HepG2 (cell line): ENCODE data around the gene LDLRAD4. TPM values are rescaled to one million over a fixed set of nuclear protein-coding genes. Genes with fewer than 3 reads are reported as not detected.
A peak's percentile ranks its signal among the peaks of the same experiment; 100 is the strongest.

Source experiments
- GTF3A ChIP-seq: sonication (generic); formaldehyde crosslinking; conservative IDR thresholded peaks from 2 replicates; pipeline ENCODE4 v1.4.0; 2020; ENCODE audit warnings: mild to moderate bottlenecking, missing genetic modification reagents
- JUN ChIP-seq: sonication (generic); formaldehyde crosslinking; IDR thresholded peaks from 2 replicates; pipeline ENCODE4 v1.4.0; 2020; ENCODE audit warnings: mild to moderate bottlenecking, missing genetic modification reagents
- JUND ChIP-seq: sonication (generic); formaldehyde crosslinking; IDR thresholded peaks from 2 replicates; pipeline ENCODE4 v1.8.0; 2022; ENCODE audit warnings: mild to moderate bottlenecking, missing genetic modification reagents
- POLR2AphosphoS5 ChIP-seq: IDR thresholded peaks from 2 replicates; pipeline ENCODE4 v1.6.1; 2012; ENCODE audit warnings: low read depth, low read length
- RBAK ChIP-seq: sonication (generic); formaldehyde crosslinking; IDR thresholded peaks from 2 replicates; pipeline ENCODE4 v1.5.1; 2020; ENCODE audit warnings: mild to moderate bottlenecking, missing genetic modification reagents
- SIX4 ChIP-seq: sonication (generic); formaldehyde crosslinking; IDR thresholded peaks from 2 replicates; pipeline ENCODE4 v1.4.0; 2020; ENCODE audit warnings: missing genetic modification reagents
- SNAPC2 ChIP-seq: sonication (generic); formaldehyde crosslinking; IDR thresholded peaks from 2 replicates; pipeline ENCODE4 v1.8.1; 2022; ENCODE audit warnings: mild to moderate bottlenecking, missing genetic modification reagents
- SRSF1 ChIP-seq: fragments of 200-400 bp; formaldehyde crosslinking; optimal IDR thresholded peaks from 2 replicates; pipeline ENCODE3; 2017; ENCODE audit warnings: mild to moderate bottlenecking, low read depth, low read length, moderate library complexity
- ZNF441 ChIP-seq: sonication (generic); formaldehyde crosslinking; IDR thresholded peaks from 2 replicates; pipeline ENCODE4 v1.7.0; 2021; ENCODE audit warnings: missing genetic modification reagents, borderline replicate concordance
- ZSCAN25 ChIP-seq: sonication (generic); formaldehyde crosslinking; IDR thresholded peaks from 2 replicates; pipeline ENCODE4 v1.8.0; 2022; ENCODE audit warnings: mild to moderate bottlenecking, missing genetic modification reagents
- polyA plus RNA-seq, 8 experiments: library from polyadenylated mRNA; depleted of rRNA in 3 of 8; stranded (reverse) in 7 of 8; unstranded in 1 of 8; fragments of >200 nt; fragmentation: Illumina TruSeq in 4 of 8; extraction: Trizol in 4 of 8; gene quantifications; 2 replicates each; pipeline versions ENCODE4 v1.2.1 to v1.2.3, GENCODE V29; 2011 to 2016; ENCODE audit warnings: low read depth in 4 of 8, missing spikeins in 1 of 8, mixed read lengths in 1 of 8; ENCODE audit not compliant: insufficient read depth in 1 of 8
- total RNA-seq, 5 experiments: library from RNA; depleted of rRNA; stranded (reverse); fragments of >200 nt; fragmentation: Illumina TruSeq; extraction: Trizol; gene quantifications; 2 replicates each; pipeline ENCODE4 v1.2.3, GENCODE V29; 2016; ENCODE audit warnings: low read depth in 1 of 5
- TF ChIP-seq, protein P1 (sequence below), 2 experiments: sonication (generic) in 1 of 2; formaldehyde crosslinking in 1 of 2; IDR thresholded peaks; 2 replicates each; pipeline versions ENCODE4 v1.4.0 to v1.6.1; 2016 to 2020; ENCODE audit warnings: borderline replicate concordance in 1 of 2, low read depth in 1 of 2, mild to moderate bottlenecking in 1 of 2, missing genetic modification reagents in 1 of 2
- TF ChIP-seq, protein P2 (sequence below): sonication (generic); formaldehyde crosslinking; IDR thresholded peaks from 2 replicates; pipeline ENCODE4 v1.5.1; 2020; ENCODE audit warnings: mild to moderate bottlenecking, missing genetic modification reagents, moderate library complexity
- TF ChIP-seq, protein P3 (sequence below): IDR thresholded peaks from 2 replicates; pipeline ENCODE4 v1.6.1; 2016; ENCODE audit warnings: low read depth
- TF ChIP-seq, protein P4 (sequence below): sonication (generic); formaldehyde crosslinking; IDR thresholded peaks from 2 replicates; pipeline ENCODE4; 2020; ENCODE audit warnings: missing genetic modification reagents, mild to moderate bottlenecking, borderline replicate concordance

LDLRAD4 gene
- total and polyA plus RNA-seq, 2 of the 13 experiments (the other 11 are each of a cell fraction or from before 2014, with no cell fraction given) = 13.6 to 20.9 TPM

DNA sequence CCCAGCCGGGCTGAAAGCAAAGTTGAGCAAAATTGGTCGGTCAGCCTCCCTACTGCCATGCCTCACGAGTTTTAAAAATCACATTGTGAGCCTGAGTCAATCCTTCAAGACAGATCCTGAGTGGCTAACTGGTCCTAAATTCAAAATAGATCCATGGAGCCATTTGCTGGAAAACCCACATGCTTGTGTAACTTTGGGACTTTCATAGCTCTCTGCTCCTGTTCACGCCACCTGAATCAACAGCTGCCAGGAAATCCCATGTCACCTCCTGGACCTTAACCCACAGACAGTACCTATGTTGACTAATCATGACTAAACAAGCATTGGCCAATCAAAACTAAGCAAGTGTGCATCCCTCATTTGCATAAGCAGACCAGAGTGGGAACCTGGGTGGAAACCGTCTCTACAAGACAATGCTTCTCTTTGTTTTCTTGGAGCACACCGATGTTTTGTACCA lies 42.8 kb upstream of the LDLRAD4 start (continued):
- TF ChIP-seq, protein P1, sequence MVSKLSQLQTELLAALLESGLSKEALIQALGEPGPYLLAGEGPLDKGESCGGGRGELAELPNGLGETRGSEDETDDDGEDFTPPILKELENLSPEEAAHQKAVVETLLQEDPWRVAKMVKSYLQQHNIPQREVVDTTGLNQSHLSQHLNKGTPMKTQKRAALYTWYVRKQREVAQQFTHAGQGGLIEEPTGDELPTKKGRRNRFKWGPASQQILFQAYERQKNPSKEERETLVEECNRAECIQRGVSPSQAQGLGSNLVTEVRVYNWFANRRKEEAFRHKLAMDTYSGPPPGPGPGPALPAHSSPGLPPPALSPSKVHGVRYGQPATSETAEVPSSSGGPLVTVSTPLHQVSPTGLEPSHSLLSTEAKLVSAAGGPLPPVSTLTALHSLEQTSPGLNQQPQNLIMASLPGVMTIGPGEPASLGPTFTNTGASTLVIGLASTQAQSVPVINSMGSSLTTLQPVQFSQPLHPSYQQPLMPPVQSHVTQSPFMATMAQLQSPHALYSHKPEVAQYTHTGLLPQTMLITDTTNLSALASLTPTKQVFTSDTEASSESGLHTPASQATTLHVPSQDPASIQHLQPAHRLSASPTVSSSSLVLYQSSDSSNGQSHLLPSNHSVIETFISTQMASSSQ (IDR thresholded peaks at IDR 0.05; ENCODE audit: low read depth) = no peak; the same call in 1 of the 2 replicates
- TF ChIP-seq, protein P1 (CRISPR knock-in tag; IDR thresholded peaks at IDR 0.05; ENCODE audit: borderline replicate concordance) = peak; percentile 42; the same call in 1 of the 2 replicates
- no peak for TF ChIP-seq JUND
- TF ChIP-seq RBAK (CRISPR knock-in tag) = no peak
- no peak for TF ChIP-seq GTF3A (CRISPR knock-in tag)
- peak; percentile 24; the same call in 1 of the 2 replicates for TF ChIP-seq ZNF441 (CRISPR knock-in tag)
- TF ChIP-seq ZSCAN25 (CRISPR knock-in tag) = peak; percentile 72; the same call in 1 of the 2 replicates
- TF ChIP-seq SIX4 (CRISPR knock-in tag) = peak; percentile 78; the same call in 1 of the 2 replicates
- TF ChIP-seq, protein P2, sequence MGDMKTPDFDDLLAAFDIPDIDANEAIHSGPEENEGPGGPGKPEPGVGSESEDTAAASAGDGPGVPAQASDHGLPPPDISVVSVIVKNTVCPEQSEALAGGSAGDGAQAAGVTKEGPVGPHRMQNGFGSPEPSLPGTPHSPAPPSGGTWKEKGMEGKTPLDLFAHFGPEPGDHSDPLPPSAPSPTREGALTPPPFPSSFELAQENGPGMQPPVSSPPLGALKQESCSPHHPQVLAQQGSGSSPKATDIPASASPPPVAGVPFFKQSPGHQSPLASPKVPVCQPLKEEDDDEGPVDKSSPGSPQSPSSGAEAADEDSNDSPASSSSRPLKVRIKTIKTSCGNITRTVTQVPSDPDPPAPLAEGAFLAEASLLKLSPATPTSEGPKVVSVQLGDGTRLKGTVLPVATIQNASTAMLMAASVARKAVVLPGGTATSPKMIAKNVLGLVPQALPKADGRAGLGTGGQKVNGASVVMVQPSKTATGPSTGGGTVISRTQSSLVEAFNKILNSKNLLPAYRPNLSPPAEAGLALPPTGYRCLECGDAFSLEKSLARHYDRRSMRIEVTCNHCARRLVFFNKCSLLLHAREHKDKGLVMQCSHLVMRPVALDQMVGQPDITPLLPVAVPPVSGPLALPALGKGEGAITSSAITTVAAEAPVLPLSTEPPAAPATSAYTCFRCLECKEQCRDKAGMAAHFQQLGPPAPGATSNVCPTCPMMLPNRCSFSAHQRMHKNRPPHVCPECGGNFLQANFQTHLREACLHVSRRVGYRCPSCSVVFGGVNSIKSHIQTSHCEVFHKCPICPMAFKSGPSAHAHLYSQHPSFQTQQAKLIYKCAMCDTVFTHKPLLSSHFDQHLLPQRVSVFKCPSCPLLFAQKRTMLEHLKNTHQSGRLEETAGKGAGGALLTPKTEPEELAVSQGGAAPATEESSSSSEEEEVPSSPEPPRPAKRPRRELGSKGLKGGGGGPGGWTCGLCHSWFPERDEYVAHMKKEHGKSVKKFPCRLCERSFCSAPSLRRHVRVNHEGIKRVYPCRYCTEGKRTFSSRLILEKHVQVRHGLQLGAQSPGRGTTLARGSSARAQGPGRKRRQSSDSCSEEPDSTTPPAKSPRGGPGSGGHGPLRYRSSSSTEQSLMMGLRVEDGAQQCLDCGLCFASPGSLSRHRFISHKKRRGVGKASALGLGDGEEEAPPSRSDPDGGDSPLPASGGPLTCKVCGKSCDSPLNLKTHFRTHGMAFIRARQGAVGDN (CRISPR knock-in tag) = no peak
- TF ChIP-seq, protein P3, sequence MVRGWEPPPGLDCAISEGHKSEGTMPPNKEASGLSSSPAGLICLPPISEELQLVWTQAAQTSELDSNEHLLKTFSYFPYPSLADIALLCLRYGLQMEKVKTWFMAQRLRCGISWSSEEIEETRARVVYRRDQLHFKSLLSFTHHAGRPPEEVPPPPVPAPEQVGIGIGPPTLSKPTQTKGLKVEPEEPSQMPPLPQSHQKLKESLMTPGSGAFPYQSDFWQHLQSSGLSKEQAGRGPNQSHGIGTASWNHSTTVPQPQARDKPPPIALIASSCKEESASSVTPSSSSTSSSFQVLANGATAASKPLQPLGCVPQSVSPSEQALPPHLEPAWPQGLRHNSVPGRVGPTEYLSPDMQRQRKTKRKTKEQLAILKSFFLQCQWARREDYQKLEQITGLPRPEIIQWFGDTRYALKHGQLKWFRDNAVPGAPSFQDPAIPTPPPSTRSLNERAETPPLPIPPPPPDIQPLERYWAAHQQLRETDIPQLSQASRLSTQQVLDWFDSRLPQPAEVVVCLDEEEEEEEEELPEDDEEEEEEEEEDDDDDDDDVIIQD (CRISPR knock-in tag) = peak; percentile 93
- no peak for TF ChIP-seq SNAPC2
- peak; percentile 78 for TF ChIP-seq POLR2AphosphoS5
- TF ChIP-seq JUN (CRISPR knock-in tag) = no peak
- no peak for TF ChIP-seq SRSF1
- TF ChIP-seq, protein P4, sequence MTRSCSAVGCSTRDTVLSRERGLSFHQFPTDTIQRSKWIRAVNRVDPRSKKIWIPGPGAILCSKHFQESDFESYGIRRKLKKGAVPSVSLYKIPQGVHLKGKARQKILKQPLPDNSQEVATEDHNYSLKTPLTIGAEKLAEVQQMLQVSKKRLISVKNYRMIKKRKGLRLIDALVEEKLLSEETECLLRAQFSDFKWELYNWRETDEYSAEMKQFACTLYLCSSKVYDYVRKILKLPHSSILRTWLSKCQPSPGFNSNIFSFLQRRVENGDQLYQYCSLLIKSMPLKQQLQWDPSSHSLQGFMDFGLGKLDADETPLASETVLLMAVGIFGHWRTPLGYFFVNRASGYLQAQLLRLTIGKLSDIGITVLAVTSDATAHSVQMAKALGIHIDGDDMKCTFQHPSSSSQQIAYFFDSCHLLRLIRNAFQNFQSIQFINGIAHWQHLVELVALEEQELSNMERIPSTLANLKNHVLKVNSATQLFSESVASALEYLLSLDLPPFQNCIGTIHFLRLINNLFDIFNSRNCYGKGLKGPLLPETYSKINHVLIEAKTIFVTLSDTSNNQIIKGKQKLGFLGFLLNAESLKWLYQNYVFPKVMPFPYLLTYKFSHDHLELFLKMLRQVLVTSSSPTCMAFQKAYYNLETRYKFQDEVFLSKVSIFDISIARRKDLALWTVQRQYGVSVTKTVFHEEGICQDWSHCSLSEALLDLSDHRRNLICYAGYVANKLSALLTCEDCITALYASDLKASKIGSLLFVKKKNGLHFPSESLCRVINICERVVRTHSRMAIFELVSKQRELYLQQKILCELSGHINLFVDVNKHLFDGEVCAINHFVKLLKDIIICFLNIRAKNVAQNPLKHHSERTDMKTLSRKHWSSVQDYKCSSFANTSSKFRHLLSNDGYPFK (CRISPR knock-in tag) = no peak
